Measurements from ENCODE around the gene FGD1.

The FGD1 gene

DNA sequence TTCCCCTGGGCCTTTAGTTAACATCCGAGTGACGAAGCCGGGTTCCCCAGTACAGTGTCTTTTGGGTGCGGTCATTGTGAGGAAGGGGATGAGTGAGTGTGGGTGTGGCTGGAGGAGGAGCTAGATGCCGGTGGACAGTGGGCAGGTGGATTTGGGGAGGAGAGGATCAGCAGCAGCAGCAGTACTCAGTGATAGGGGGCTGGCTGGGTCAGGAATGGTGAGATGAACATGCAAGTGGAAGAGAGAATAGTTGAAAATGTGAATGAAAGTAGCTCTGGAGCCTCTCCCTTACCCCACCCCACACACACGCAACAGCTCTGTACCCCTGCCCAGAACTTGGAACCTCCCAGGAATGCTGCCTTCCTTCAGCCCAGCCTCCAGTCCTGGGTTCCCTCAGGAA is 51.3 kb downstream of the FGD1 start:
- Histone ChIP-seq H3K27ac (no peak overlapping the region), H3K79me2 (peaks cover 2% of the 10 kb centered on the region), H2AFZ (no peak overlapping the region), H3K9ac (no peak overlapping the region), H3K9me3 (ENCODE audit: control insufficient read depth, low read length) (no peaks in the 10 kb centered on the region), H3K4me1 (peaks cover 4% of the 10 kb centered on the region), H3K27me3 (ENCODE audit: control insufficient read depth, insufficient read depth, low read length) (no peaks in the 10 kb centered on the region), H3K36me3 (ENCODE audit: control insufficient read depth, insufficient read depth, low read length) (no peaks in the 10 kb centered on the region), H3K4me2 (ENCODE audit: low read length) (no peak overlapping the region), H3K4me3 (ENCODE audit: low read depth, low read length) (no peak overlapping the region)
- TF ChIP-seq CTCF (IDR thresholded peaks at IDR 0.05): no peak

GRCh38 chrX:54442790-54443189 is 53.2 kb downstream of the FGD1 start:
- Histone ChIP-seq H3K36me3 (ENCODE audit: control insufficient read depth, insufficient read depth, low read length) (no peaks in the 10 kb centered on the region), H3K9ac (no peak overlapping the region), H3K79me2 (peaks cover 2% of the 10 kb centered on the region), H3K4me3 (ENCODE audit: low read depth, low read length) (no peak overlapping the region), H3K9me3 (ENCODE audit: control insufficient read depth, low read length) (no peaks in the 10 kb centered on the region), H3K4me1 (peaks cover 4% of the 10 kb centered on the region), H2AFZ (no peak overlapping the region), H3K4me2 (ENCODE audit: low read length) (no peak overlapping the region), H3K27ac (no peak overlapping the region), H3K27me3 (ENCODE audit: control insufficient read depth, insufficient read depth, low read length) (no peaks in the 10 kb centered on the region)
- TF ChIP-seq CTCF (IDR thresholded peaks at IDR 0.05): no peak

DNA sequence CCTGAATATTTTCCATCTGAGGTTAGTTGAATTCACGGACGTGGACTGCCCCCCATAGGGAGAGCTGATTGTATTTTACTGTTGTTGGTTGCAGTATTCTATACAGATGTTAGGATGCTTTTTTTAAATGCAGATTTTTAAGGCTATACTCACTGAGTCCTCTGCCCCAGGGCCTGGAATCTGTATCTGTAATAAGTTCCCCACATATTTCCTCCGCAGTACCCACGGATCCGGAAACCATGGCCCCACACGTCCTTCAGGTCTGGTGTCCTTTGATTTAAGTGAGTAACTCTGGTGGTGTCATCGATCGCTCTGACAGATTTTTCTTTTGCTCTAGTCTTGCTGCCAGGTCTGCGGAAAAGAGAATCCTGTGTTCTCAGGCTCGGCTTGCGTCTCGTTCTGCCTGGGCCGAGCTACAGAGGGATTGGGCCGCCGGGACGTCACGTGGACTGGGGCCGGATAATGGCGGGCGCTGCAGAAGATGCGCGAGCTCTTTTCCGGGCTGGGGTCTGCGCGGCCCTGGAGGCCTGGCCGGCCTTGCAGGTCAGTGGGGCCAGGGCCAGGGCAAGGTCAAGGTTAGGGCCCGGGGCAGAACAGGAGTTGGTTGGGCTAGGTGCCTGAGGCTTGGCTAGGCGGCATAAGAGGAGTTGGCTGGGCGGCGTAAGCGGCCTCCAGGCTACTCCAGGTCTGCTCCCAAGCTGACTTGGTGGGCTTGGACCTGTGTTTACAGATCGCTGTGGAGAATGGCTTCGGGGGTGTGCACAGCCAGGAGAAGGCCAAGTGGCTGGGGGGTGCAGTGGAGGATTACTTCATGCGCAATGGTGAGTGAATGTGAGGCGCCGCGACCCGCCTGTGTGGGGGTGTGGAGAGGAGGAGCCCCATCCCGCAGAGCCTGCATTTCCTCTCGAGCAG is 55.8 kb downstream of the FGD1 start, which contains the start of gene TSR2:
TSS of gene TSR2 (plus strand) at position 445 of the 912 bp plus-strand sequence. CDS start at position 463, 18 bp downstream.
- no peak for TF ChIP-seq CTCF (IDR thresholded peaks at IDR 0.05)
- no peaks in the 10 kb centered on the region for H3K9me3 ChIP-seq (ENCODE audit: control insufficient read depth, low read length)
- H3K4me2 ChIP-seq (ENCODE audit: low read length): peak within 1 kb of the TSS; percentile 65
- no peak within 1 kb of the TSS for H3K9ac ChIP-seq
- H3K4me3 ChIP-seq (ENCODE audit: low read depth, low read length): peak within 1 kb of the TSS; percentile 81
- peak within 1 kb of the TSS; percentile 42 for H3K27ac ChIP-seq
- H3K4me1 ChIP-seq: peaks cover 4% of the 10 kb centered on the region
- no peaks in the 10 kb centered on the region for H3K36me3 ChIP-seq (ENCODE audit: control insufficient read depth, insufficient read depth, low read length)
- H3K27me3 ChIP-seq (ENCODE audit: control insufficient read depth, insufficient read depth, low read length): no peaks in the 10 kb centered on the region
- peaks cover 2% of the 10 kb centered on the region for H3K79me2 ChIP-seq
- peak within 1 kb of the TSS; percentile 83 for H2AFZ ChIP-seq

GRCh38 chrX:54435121-54435520 is 60.9 kb downstream of the FGD1 start:
- H3K36me3 ChIP-seq (ENCODE audit: control insufficient read depth, insufficient read depth, low read length): no peaks in the 10 kb centered on the region
- no peaks in the 10 kb centered on the region for H3K4me1 ChIP-seq
- no peaks in the 10 kb centered on the region for H3K9me3 ChIP-seq (ENCODE audit: control insufficient read depth, low read length)
- H3K4me3 ChIP-seq (ENCODE audit: low read depth, low read length): no peak overlapping the region
- no peak overlapping the region for H3K4me2 ChIP-seq (ENCODE audit: low read length)
- no peaks in the 10 kb centered on the region for H3K79me2 ChIP-seq
- TF ChIP-seq CTCF (IDR thresholded peaks at IDR 0.05): no peak
- no peaks in the 10 kb centered on the region for H3K27me3 ChIP-seq (ENCODE audit: control insufficient read depth, insufficient read depth, low read length)
- H3K27ac ChIP-seq: no peak overlapping the region
- no peak overlapping the region for H2AFZ ChIP-seq
- H3K9ac ChIP-seq: no peak overlapping the region

Data from parathyroid adenoma (tissue), 2 donors.